GM21515 (cell line): ENCODE results near the gene INTS12.
"Not testable (repeated sequence)": the region's sequence is repeated elsewhere in the genome, so short reads cannot be mapped to it uniquely, and the experiment has no call there.

ENCODE experiments used
- ATAC-seq: cut with Tn5 transposase; IDR thresholded peaks from one replicate; pipeline ENCODE4 v1.9.1; 2021; ENCODE audit not compliant: unreplicated experiment

INTS12 gene

DNA sequence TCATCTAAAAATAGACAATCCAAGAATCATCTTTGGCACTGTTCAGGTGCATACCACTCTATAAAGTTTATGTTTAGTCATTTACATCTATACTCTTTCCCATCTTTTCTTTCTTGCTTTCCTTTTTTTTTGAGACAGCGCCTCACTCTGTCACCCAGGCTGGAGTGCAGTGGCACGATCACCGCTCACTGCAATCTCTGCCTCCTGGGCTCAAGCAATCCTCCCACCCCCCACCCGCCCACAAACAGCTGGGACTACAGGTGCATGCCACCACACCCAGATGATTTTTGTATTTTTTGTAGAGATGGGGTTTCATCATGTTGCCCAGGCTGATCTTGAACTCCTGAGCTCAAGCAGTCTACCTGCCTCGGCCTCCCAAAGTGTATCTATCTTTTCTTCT, 13.7 kb downstream of the INTS12 start:
- ATAC-seq: not testable (repeated sequence)

DNA sequence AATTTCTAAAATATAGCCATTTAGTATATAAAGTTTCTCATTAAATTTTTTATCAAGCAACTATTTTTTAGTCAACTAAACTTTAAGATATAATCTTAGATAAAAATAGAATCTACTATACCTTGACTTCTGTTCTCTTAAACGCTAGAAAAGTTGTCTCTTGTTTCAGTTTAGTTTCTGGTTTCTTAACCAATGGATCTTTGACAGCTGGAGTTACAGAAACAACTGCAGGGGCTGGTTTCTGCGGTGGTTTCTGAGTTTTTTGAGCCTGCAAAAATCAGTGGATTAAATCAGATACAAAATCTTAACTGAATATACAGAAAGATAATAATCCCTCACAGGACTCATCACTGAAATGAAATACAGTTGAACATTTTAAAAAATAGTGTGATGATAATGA, 21.9 kb downstream of the INTS12 start:
- no peak for ATAC-seq

DNA sequence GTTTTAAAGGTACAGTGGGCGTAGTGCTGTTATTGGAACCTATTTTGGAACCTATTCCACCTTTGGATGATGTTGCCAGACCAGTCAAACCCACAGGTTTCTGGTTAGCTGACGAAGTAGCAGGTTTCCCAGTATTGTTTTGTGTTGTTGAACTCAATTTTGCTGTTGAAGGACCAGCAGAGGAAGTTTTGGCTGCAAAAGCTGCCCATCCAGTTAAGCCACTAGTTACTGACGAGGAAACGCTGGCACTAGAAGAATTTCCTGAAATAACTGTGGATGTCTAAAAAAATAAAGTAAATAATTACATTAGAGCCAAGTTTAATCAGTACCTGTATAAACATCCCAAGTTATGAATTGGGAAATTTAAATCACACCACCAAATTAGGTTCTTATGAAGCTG, 25.5 kb downstream of the INTS12 start:
- no peak for ATAC-seq

DNA sequence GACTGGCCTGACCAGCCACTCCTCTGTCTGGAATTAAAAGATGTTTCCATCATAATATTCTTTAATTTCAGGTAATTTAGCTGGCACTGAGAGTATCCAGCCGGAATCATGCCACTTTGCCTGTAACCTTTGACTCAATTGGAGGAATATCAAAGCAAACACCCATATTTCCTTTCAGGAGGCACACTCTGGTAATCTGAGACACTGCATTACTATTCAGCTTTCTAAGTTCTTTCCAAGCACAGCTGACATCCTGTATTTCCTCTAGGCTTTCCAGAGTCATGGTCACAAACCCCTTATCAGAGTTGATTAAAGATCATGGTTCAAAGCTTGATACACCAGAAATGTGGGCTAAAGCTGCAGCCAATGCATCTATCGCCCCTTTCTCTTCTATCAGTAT, 29.3 kb downstream of the INTS12 start:
- ATAC-seq: no peak

DNA sequence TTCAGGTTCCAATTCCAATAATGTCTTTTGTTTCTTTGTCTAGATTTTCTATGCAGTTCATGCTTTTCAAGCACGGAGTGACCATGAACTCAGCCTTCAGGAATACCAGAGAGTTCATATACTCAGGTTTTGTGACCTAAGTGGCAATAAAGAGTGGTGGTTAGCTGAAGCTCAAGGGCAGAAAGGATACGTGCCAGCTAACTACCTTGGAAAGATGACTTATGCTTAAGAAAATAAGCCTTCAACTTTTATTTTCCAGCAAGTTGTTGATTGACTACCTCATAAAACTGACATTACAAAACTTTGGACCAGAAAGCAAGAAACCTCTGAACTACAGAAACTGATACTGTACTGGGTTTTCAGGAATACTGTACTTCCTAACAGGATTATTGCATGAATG, 30.8 kb downstream of the INTS12 start:
- no peak for ATAC-seq

DNA sequence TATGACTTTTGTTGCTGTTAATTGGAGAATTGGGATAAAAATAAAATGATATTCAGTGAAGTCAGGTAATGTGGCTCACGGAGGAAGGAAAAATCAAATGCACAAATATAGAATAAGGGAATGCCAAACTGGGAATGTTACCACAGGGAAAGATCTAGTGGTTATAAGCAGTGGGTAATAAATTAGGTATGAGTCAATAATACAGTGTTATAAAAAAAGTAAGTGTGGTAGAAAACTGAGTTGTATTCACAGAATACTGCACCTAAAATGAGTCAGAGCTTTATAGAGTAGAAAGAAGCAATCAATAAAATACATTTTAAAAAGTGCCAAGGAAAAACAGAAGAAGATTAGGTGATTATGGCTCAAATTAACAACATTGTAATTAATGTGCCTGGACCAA, 34.5 kb downstream of the INTS12 start:
- ATAC-seq: no peak

DNA sequence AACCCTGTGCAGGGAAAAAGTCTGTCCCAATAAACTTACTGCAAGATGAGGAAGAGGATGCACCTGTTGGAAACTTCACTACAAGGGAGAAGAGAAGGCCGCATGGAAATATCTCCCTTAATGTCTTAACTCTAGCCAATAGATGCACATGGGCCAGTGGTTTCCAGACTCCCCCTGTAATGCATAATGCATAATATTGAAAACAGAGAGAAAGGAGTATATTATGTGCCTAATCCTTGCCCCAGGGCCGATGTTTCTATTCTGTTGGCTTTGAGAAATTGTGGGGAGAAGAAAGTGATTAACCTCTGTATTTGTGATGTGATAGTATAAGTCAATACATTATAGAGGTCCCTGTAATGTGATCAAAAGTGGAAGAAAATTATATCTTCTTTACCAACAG, 37.2 kb downstream of the INTS12 start:
- ATAC-seq: no peak

DNA sequence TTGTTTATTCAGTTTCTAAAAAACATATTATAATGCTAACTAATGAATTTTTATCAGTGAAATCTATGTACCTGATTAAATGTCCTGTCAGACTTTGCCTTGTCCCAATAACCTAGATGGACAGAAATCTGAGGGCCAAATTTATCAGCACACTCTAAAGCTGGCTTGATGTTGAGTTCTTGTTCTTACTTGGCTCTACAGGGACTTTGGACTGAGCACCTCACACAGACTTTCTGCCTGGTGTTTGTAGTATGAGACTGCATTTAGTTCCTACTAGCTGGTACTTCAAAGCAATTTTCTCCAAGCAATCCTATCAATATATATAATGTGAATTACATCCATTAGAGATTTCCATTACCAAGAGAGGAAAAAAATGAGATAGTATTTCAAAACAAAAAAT, 37.8 kb downstream of the INTS12 start:
- no peak for ATAC-seq

DNA sequence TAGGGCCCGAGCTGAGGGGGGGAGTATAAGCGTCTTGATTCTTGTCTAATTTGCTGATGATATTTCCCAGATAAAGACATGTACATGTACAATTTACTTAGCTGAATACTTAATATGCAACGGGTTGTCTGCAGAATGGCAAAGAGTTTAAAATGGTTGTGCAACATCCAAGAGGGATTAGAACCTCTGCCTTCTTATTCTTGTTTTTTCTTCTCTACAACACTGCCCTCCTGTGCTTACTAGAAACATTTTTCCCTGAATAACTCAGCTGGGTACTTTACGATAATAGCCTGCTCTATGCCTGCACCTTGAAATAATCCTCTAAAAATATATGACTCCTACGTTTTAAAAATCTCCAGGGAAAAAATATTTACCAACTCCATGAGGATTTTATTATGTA, 41.8 kb downstream of the INTS12 start:
- ATAC-seq: no peak

DNA sequence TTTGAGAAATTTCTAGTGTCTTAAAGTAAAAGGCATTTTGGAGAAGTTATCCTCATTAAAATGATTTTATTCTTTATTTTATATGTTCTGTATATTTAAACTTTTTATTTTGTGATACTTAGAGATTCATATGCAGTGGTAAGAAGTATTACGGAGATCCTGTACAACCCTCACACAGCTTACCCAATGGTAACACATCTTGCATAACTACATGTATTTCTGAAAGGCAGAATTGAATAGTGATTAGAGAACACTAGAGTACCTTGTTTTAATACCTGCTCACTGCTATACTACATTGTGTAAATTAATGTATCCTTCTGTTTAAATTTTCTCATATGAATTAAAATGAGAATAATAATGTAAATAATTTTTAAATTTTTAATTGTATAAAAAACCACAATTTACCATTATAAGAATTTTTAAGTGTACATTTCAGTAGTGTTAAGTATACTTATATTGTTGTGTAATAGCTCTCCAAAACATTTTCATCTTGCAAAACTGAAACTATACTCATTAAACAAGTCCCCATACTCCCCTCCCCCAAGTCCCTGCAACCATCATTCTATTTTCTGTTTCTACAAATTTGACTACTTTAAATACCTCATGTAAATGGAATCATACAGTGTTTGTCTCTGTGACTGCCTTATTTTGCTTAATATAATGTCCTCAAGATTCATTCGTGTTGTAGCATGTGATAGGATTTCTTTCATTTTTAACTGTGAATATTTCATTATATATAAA, 45.4 kb downstream of the INTS12 start:
- ATAC-seq: no peak

DNA sequence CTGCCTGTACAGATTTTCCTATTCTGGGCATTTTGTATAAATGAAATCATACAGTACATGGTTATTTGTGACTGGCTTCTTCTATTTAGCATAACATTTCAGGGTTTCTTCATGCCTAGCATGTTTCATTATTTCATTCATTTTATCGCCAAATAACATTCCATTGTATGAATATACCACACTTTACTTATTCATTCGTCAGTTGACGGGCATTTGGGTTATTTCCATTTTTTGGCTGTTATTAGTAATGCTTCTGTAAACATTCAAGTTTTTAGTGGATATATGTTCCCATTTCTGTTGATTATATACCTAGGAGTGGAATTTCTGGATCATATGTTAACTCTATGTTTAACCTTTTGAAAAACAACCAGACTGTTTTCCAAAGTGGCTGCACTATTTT, 47.5 kb downstream of the INTS12 start:
- ATAC-seq: no peak

DNA sequence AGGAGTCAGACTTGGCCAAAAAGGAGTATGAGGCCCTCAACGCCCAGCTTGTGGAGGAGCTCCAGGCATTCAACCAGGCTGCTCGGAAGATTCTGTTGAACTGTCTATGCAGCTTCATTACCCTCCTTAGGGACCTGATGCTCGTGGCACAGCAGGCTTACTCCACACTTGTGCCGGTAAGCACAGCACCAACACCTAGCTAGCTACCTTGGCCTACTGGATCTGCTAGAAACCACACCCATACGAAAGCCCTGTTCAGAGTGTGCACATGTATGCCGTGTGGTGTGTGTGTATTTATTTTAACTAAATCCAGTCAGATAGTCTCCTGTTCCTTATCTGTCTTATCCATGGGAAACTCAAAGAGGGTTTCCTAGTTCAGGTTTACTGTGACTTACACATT, 49.3 kb downstream of the INTS12 start:
- ATAC-seq: no peak

DNA sequence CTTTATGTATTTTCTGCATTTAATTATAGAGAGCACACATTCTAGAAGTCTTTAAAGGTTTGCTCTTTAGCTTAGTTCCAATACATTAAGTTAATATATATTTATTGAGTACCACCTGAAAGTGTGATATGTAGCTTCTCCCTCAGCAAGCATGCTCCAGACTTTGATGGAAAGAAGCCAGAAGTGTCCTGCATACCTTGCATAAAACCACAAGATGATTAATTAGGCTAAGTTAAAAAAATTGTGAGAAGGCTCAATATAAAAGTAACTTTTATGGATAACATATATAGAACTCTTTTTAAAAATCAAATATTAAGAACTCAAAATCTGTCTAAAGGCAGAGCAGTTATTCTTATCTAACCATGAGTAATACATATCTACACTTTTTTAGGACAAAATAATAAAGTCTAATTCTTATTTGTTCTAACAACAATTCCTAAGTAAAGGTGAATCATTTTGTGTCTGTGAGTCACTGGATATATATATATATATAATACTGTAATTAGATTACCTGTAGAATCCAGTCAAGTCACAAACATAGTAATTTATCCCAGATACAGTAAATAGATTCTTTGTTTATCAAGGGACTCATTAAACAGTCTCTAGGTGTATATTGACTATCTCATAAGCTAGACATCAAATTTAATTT, 51.2 kb downstream of the INTS12 start:
- ATAC-seq: no peak

DNA sequence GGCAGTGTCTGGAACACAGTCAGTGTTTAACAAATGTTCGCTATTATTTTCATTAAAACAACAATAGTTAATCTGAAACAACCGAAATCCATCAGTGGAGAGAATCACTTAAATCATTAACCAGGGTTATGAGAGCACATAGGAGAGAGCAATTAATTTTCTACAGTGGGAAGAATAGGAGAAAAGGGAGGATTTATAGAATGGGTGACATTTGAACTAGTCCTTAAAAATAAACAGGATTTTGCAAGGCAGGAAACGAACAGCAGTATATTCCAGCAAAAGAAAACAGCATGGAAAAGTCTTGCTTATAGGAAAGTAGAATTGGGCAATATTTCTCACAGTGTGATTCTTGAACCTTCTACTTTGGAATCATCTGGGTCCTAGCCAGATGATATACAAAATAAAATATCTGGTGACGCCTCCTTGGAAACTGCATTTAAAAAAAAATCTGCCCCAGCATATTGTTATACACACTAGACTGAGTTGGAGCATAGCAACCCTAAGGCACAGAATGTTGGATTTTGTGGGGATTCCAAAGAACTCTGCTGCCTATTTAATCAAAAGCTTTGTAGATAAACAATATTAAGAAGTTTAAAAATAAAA, 56.1 kb downstream of the INTS12 start:
- ATAC-seq: no peak

DNA sequence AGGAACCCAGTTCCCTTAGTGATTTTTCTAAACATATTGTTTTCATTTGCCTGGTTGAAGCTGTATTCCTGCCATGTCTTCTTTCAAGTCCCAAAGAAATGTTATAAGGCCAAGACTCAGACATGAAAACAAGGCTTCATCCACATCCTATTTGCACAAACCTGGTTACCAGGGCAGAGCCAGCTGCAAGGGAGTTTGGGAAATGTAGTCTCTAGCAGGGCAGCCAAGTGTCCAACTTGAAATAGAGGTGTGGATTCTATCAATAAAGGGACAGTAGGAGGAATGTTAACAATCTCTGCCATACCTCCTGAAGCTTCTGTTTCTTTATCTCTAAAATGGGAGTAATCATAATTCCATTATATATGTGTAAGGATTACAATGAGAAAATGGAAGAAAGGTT, 56.6 kb downstream of the INTS12 start:
- ATAC-seq: no peak

DNA sequence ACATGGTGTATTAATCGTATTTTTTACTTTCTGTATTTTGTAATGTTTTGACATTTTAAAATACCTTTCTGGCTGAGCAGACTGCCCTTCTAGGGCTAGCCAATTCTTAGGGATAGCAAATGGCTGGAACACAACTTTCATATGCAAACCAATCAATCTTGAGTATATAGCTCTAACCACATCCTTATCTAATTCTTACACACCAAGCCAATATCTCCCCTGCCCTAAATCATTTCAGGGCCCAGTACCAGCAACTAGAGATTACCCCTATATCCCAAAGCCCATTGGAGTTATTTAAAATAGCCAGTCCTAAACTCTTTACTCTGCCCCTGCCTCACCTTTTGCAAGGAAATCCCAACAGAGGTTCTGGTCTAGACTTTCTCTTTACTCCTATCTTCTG, 58.3 kb downstream of the INTS12 start:
- ATAC-seq: no peak

DNA sequence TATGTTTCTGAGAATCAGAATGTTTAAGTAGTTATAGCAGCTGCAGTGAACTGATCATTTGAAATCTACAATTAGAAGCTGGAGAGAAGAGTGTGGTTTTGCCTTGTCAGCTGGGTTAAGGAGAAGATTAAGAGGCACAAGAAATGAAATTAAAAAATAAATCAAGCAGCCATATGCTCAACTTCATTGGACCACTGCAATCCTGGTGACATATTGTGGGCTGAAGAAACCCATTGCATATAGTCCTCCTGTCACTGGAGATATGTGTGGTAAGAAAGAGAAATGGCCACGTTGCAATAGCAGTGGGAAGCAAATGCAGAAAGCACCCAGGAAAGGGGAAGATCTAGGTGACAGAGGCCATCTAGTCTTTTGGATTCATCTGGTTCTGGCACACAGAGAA, 63.0 kb downstream of the INTS12 start:
- no peak for ATAC-seq

DNA sequence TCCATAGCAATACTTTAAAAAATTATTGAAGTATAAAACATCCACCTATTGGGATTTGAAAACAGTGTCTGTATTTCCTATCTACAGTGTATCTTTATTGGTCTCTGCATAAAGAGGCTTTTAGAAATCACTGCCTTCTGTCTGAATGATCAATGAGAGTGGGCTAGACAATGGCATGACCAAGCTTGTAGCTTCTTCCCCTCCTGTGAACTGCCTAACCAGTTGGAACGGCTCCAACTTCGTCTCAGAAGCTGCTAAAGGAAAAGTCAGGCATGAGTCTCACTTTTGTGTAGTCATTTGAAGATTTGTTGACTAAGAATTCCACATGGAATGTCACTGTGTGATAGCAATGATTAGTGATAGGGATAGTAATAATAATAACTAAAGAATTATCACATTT, 64.2 kb downstream of the INTS12 start:
- ATAC-seq: no peak

DNA sequence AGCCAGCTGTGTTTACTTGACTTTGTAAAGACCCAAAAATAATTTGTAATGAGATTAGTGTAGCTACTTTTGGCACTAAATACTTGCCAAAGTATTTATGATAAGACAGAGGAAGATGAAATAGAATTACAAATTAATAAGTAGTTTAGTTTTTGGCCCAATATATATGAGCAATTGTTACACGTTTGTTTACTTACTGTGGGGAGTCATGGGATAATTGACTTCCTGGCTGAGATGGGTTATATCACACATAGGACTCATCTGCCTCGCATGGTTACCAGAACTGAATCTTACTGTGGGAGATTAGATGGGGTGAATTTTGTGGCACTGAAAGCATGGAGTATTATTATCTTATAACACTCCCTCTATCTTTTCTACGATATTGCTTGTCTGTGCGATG, 66.6 kb downstream of the INTS12 start:
- ATAC-seq: no peak

DNA sequence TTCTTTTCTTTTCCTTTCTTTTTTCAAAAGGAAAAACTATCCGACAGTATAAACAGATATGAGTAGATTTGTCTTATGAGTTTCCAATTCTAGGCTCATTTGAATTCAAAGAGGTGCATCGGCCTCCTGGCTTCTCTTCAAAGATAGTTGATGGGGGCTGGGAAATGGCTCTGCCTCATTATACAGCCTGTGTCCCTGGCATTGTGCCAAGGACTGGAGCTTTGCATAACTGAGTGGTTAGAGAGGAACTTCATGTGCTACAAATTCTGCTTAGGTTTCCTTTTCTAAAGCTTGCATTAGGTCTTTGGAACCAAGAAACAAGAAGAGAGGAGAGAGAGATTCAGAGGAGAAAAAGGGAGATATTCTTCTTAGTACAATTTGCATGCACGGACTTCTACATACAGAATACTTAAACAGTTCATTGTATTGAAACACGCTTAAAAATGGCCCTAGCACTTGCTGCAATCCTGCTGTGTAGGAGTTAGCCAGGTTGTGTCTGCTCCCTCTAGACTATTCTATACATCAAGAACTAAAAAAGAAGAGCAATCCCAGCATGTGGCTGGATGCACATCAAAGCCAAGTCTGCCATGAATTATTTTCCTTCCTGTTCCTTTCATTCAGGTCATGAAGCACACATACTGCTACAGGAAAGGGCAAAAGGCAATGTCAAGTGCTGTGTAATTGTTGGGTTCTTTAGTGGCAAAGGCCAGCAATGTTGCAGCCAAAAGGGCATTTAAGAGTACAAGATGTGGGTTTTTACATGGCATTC, 70.9 kb downstream of the INTS12 start:
- ATAC-seq: peak; percentile 82

DNA sequence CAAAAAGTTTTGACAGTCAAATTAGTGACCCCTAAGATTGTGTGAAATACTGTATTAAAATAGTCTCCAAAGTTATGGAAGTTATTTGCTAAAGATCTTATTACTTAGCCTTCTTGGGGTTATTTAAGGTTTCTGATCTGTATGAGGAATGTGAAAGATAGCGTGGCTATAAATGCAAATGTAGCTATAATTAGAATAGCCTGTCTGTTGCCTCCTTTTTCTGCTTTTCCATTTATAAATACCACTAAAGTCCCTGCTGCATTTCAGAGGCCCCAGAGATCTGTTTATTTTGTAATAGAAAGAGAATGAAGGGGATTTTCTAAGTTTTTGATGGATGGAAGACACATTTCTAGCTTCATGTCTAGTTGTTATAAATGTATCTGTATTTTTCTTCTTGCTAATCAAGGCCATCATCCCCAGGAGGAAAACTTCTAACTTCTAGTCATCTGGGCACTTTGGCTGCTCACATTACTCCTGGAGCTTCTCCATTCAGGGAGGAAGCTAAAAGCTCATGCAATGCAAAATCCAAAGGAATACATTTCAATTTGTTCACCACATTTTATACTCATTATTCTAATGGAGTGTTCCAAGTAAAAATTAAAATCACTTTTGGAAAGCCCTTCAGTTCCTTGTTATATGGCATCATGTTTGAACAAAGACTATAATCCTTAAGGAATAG, 73.9 kb downstream of the INTS12 start:
- no peak for ATAC-seq
